GM15510 (cell line): Measurements from ENCODE around the gene NEK9.

Source experiments
- POLR2A ChIP-seq: IDR thresholded peaks from 3 replicates; pipeline ENCODE4 v1.6.1; 2011; ENCODE audit warnings: borderline replicate concordance; ENCODE audit not compliant: insufficient read length; ENCODE audit errors: extremely low read depth

Gene NEK9

GRCh38 chr14:75153295-75153694 is 26.4 kb upstream of the NEK9 start:
- no peak for TF ChIP-seq POLR2A

- TF ChIP-seq POLR2A, result no peak
These were observed 25.0 kb upstream of the NEK9 start for GRCh38 chr14:75151851-75152250.

GRCh38 chr14:75150150-75150549 is 23.3 kb upstream of the NEK9 start:
- TF ChIP-seq POLR2A, result no peak

GRCh38 chr14:75147423-75148071 is 20.7 kb upstream of the NEK9 start:
- no peak for TF ChIP-seq POLR2A

- no peak for TF ChIP-seq POLR2A
These were observed 18.1 kb upstream of the NEK9 start for GRCh38 chr14:75144944-75145343.

- TF ChIP-seq POLR2A, result no peak
These were observed 17.1 kb upstream of the NEK9 start for GRCh38 chr14:75143761-75144527.

- TF ChIP-seq POLR2A, result no peak
These were observed 15.6 kb upstream of the NEK9 start for GRCh38 chr14:75142494-75142893.

GRCh38 chr14:75141967-75142366 is 15.1 kb upstream of the NEK9 start:
- TF ChIP-seq POLR2A, result no peak

GRCh38 chr14:75141062-75141461 is 14.2 kb upstream of the NEK9 start:
- TF ChIP-seq POLR2A, result no peak

GRCh38 chr14:75140620-75141019 is 13.8 kb upstream of the NEK9 start:
- no peak for TF ChIP-seq POLR2A

- no peak for TF ChIP-seq POLR2A
These were observed 12.3 kb upstream of the NEK9 start for GRCh38 chr14:75139185-75139584.

- no peak for TF ChIP-seq POLR2A
These were observed 11.6 kb upstream of the NEK9 start for GRCh38 chr14:75138492-75138891.

- TF ChIP-seq POLR2A, result no peak
These were observed 7.8 kb upstream of the NEK9 start for GRCh38 chr14:75134644-75135043.

- TF ChIP-seq POLR2A, result no peak
These were observed 6.7 kb upstream of the NEK9 start for GRCh38 chr14:75133597-75133996.

- no peak for TF ChIP-seq POLR2A
These were observed 5.7 kb upstream of the NEK9 start for GRCh38 chr14:75132382-75133086.

GRCh38 chr14:75128596-75128990 is 1.7 kb upstream of the NEK9 start:
- no peak for TF ChIP-seq POLR2A

- no peak for TF ChIP-seq POLR2A
These were observed 1.2 kb upstream of the NEK9 start for GRCh38 chr14:75127903-75128595.
